Panc1 (cell line): ENCODE measurements around the gene CKLF.

Experiments
- CTCF ChIP-seq: fragments of 450-650 bp; IDR thresholded peaks from 2 replicates; pipeline ENCODE4 v1.5.1; 2017; ENCODE audit warnings: mild to moderate bottlenecking
- POLR2AphosphoS5 ChIP-seq: IDR thresholded peaks from 2 replicates; pipeline ENCODE4 v1.6.1; 2012; ENCODE audit warnings: mild to moderate bottlenecking, low read depth, low read length, moderate library complexity
- TCF7L2 ChIP-seq: IDR thresholded peaks from 2 replicates; pipeline ENCODE4 v1.6.1; 2011; ENCODE audit warnings: mild to moderate bottlenecking, low read depth, low read length, inconsistent platforms

DNA sequence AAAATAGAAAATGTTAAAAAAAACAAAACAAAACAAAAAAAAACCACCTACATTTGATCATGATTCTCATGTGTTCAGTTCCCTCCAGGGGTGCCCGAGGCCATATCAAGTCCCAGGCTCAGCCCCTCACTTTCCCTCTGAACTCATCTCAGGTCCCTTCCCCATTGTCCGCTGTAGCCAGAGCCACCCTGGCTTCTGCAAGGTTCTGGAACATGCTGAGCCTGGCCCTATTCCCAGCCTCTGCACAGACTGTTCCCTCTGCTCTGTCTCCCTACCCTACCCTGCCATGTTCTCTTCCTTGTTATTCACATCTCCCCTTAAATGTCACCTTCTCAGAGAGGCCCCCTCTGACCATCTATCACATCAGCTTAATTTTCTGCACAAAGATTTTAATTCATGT, 49.3 kb upstream of the CKLF start:
- no peak for TF ChIP-seq TCF7L2
- no peak for TF ChIP-seq CTCF
- TF ChIP-seq POLR2AphosphoS5 = no peak
